ENCODE data around the gene GALNT8.

GALNT8 gene

DNA sequence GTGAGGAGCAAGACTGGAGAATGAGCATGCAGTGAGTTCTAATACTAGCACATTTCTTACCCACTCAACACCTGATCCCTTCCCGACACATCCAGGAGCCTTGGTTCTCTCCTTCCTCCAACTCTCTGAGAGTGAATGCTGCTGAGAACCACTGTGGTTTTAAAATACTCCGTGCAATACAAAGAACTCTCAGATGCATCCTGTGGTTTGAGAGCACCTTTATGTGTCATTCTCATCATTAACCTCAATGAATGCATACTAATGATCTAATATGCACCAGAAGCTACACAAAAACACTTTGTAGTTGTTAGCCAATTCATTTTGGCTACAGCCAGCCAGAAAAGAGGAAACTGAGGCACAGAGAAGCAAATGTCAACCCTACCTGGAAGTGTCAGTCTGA lies 87.6 kb downstream of the GALNT8 start:
- TF ChIP-seq ZNF565 (CRISPR knock-in tag; conservative IDR thresholded peaks at IDR 0.05; ENCODE audit: low read depth) (no peak), PPARA (CRISPR knock-in tag; IDR thresholded peaks at IDR 0.05; ENCODE audit: borderline replicate concordance) (no peak)
- no peak for ATAC-seq

DNA sequence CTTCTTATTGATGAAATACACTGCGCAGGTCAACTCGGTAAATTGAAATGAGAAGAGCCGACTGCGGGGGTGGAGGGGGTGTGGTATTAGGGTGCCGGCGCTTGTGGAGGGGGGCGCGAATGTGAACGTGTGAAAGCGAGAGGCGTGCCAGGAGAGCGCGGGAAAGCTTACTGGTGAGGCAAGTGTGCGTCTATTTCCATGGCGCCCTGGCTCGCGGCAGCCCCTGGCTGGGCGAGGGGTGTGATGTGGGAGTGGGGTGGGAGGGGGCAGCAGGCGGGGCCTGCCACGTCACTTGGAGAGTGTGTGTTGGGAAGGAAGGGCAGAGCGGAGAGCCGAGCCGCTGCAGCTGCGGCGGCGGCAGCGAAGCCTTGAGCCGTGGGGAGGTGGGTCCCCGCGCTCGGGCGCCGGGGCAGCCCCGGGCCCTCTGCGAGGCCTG lies 88.8 kb downstream of the GALNT8 start:
- TF ChIP-seq, protein P1, sequence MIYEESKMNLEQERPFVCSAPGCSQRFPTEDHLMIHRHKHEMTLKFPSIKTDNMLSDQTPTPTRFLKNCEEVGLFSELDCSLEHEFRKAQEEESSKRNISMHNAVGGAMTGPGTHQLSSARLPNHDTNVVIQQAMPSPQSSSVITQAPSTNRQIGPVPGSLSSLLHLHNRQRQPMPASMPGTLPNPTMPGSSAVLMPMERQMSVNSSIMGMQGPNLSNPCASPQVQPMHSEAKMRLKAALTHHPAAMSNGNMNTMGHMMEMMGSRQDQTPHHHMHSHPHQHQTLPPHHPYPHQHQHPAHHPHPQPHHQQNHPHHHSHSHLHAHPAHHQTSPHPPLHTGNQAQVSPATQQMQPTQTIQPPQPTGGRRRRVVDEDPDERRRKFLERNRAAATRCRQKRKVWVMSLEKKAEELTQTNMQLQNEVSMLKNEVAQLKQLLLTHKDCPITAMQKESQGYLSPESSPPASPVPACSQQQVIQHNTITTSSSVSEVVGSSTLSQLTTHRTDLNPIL (CRISPR knock-in tag; IDR thresholded peaks at IDR 0.05; ENCODE audit: low read depth), result no peak
- TF ChIP-seq ESRRG (CRISPR knock-in tag; IDR thresholded peaks at IDR 0.05), result no peak
- TF ChIP-seq ZNF8 (CRISPR knock-in tag; IDR thresholded peaks at IDR 0.05), result no peak
- no peak for TF ChIP-seq POU6F1 (CRISPR knock-in tag; IDR thresholded peaks at IDR 0.05; ENCODE audit: borderline replicate concordance, low read depth)
- no peak for TF ChIP-seq ZNF70 (CRISPR knock-in tag; IDR thresholded peaks at IDR 0.05)
- no peak for TF ChIP-seq TSHZ2 (CRISPR knock-in tag; IDR thresholded peaks at IDR 0.05)
- TF ChIP-seq ZNF565 (CRISPR knock-in tag; conservative IDR thresholded peaks at IDR 0.05; ENCODE audit: low read depth), result no peak
- no peak for TF ChIP-seq ZFP30 (CRISPR knock-in tag; IDR thresholded peaks at IDR 0.05)
- no peak for TF ChIP-seq RARB (CRISPR knock-in tag; IDR thresholded peaks at IDR 0.05)
- TF ChIP-seq SNAI2 (CRISPR knock-in tag; IDR thresholded peaks at IDR 0.05), result no peak
- no peak for TF ChIP-seq TOX (CRISPR knock-in tag; IDR thresholded peaks at IDR 0.05; ENCODE audit: borderline replicate concordance)
- ATAC-seq, result no peak

DNA sequence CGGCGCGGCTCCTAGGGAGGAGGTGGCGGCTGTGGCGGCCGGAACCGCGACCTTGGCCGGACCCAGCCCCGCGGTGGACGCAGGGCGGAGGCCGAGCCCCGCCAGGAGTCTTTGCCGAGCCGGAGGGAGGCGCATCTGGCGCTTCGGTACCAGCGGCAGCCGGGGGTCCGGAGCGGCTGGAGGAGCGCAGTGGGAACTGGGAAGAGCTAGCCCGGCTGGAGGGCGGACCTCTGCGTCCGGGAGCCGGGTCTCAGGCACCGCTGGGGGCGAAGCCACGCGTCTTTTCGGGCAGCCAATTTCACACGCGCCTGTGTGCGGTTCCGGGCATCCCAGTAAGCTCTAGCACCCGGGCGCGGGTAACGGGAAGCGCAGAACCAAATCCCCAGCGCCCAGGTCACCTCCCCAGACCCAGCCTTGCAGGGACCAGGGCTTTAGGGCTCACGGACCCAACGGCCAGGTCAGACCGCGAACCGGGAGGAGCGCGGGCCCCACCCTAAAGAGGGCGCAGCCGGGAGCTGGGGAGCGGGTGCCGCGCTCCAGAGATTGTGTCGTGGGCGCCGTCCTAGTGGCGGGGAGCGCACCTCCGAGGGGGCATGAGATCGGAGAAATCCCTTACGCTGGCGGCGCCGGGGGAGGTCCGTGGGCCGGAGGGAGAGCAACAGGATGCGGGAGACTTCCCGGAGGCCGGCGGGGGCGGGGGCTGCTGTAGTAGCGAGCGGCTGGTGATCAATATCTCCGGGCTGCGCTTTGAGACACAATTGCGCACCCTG lies 89.4 kb downstream of the GALNT8 start:
- TF ChIP-seq CSDC2 (CRISPR knock-in tag; IDR thresholded peaks at IDR 0.05), result no peak
- TF ChIP-seq ARNTL (CRISPR knock-in tag; IDR thresholded peaks at IDR 0.05; ENCODE audit: borderline replicate concordance, low read depth), result no peak
- TF ChIP-seq ZNF565 (CRISPR knock-in tag; conservative IDR thresholded peaks at IDR 0.05; ENCODE audit: low read depth), result no peak
- no peak for TF ChIP-seq ZNF8 (CRISPR knock-in tag; IDR thresholded peaks at IDR 0.05)
- TF ChIP-seq TCF4 (CRISPR knock-in tag; IDR thresholded peaks at IDR 0.05; ENCODE audit: borderline replicate concordance), result no peak
- TF ChIP-seq ZFP30 (CRISPR knock-in tag; IDR thresholded peaks at IDR 0.05), result no peak
- no peak for TF ChIP-seq ESRRG (CRISPR knock-in tag; IDR thresholded peaks at IDR 0.05)
- TF ChIP-seq PPARA (CRISPR knock-in tag; IDR thresholded peaks at IDR 0.05; ENCODE audit: borderline replicate concordance), result no peak
- TF ChIP-seq ISL1 (CRISPR knock-in tag; IDR thresholded peaks at IDR 0.05), result no peak
- no peak for TF ChIP-seq OSR1 (CRISPR knock-in tag; IDR thresholded peaks at IDR 0.05)
- no peak for ATAC-seq

GRCh38 chr12:4810219-4810671 lies 90.0 kb downstream of the GALNT8 start:
- ATAC-seq, result no peak
- TF ChIP-seq, protein P1 (CRISPR knock-in tag; IDR thresholded peaks at IDR 0.05; ENCODE audit: low read depth), result no peak
- no peak for TF ChIP-seq BACH2 (CRISPR knock-in tag; IDR thresholded peaks at IDR 0.05; ENCODE audit: borderline replicate concordance)
- no peak for TF ChIP-seq ZNF8 (CRISPR knock-in tag; IDR thresholded peaks at IDR 0.05)
- no peak for TF ChIP-seq TCF4 (CRISPR knock-in tag; IDR thresholded peaks at IDR 0.05; ENCODE audit: borderline replicate concordance)
- no peak for TF ChIP-seq PATZ1 (CRISPR knock-in tag; IDR thresholded peaks at IDR 0.05; ENCODE audit: borderline replicate concordance)
- TF ChIP-seq CSDC2 (CRISPR knock-in tag; IDR thresholded peaks at IDR 0.05), result no peak
- TF ChIP-seq PPARA (CRISPR knock-in tag; IDR thresholded peaks at IDR 0.05; ENCODE audit: borderline replicate concordance), result no peak
- TF ChIP-seq ESRRG (CRISPR knock-in tag; IDR thresholded peaks at IDR 0.05), result no peak
- TF ChIP-seq TOX (CRISPR knock-in tag; IDR thresholded peaks at IDR 0.05; ENCODE audit: borderline replicate concordance), result no peak
- no peak for TF ChIP-seq ZFP30 (CRISPR knock-in tag; IDR thresholded peaks at IDR 0.05)
- no peak for TF ChIP-seq ARNTL (CRISPR knock-in tag; IDR thresholded peaks at IDR 0.05; ENCODE audit: borderline replicate concordance, low read depth)
- TF ChIP-seq OSR1 (CRISPR knock-in tag; IDR thresholded peaks at IDR 0.05), result no peak
- TF ChIP-seq TSHZ2 (CRISPR knock-in tag; IDR thresholded peaks at IDR 0.05), result no peak
